Esophagus muscularis mucosa (tissue), 3 donors: ENCODE results near the gene HS6ST1.

Source experiments
- EP300 ChIP-seq: sonication (generic); formaldehyde crosslinking; IDR thresholded peaks from one replicate; pipeline ENCODE4 v1.6.1; 2017; ENCODE audit warnings: antibody characterized with exemption
- TF ChIP-seq, protein P1 (sequence below), 3 experiments: fragments of 200-600 bp in 2 of 3; fragments of 450-650 bp in 1 of 3; sonication (generic) in 2 of 3; IDR thresholded peaks; one replicate each; pipeline ENCODE4 v1.5.1; 2017 to 2019; ENCODE audit warnings: antibody characterized with exemption in 3 of 3, mild to moderate bottlenecking in 2 of 3, moderate library complexity in 1 of 3

DNA sequence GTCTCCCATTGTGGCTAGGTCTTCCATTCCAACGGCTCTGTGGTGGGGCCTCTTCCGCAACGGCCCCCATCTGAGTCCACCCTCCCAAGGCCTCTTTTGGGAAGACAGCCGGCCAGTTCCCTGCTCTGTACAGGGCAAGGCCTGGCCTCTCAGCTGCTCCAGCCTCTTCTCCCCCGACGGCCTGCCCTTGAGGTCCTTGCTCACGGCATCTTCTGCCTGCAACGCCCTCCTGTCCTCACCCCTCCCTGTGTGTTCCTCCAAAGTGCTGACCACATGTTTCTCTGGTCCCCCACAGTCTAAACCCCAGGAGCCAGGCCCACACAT, 16.0 kb downstream of the HS6ST1 start:
- TF ChIP-seq, protein P1, sequence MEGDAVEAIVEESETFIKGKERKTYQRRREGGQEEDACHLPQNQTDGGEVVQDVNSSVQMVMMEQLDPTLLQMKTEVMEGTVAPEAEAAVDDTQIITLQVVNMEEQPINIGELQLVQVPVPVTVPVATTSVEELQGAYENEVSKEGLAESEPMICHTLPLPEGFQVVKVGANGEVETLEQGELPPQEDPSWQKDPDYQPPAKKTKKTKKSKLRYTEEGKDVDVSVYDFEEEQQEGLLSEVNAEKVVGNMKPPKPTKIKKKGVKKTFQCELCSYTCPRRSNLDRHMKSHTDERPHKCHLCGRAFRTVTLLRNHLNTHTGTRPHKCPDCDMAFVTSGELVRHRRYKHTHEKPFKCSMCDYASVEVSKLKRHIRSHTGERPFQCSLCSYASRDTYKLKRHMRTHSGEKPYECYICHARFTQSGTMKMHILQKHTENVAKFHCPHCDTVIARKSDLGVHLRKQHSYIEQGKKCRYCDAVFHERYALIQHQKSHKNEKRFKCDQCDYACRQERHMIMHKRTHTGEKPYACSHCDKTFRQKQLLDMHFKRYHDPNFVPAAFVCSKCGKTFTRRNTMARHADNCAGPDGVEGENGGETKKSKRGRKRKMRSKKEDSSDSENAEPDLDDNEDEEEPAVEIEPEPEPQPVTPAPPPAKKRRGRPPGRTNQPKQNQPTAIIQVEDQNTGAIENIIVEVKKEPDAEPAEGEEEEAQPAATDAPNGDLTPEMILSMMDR (IDR thresholded peaks at IDR 0.05) = no peak
- TF ChIP-seq EP300 = no peak
